NB4 (cell line): Measurements from ENCODE around the gene PSTPIP2.
"Not testable (repeated sequence)": the region's sequence is repeated elsewhere in the genome, so short reads cannot be mapped to it uniquely, and the experiment has no call there.

Experiments
- DNase-seq: peaks from one replicate; pipeline ENCODE4 v3.0.0; 2010; ENCODE audit warnings: low read depth
- H3K4me3 ChIP-seq: one replicate; pipeline ENCODE4 v1.5.1; 2011; ENCODE audit warnings: mild to moderate bottlenecking, low read depth, low read length, moderate library complexity
- CTCF ChIP-seq: IDR thresholded peaks from one replicate; pipeline ENCODE4 v1.5.1; 2012; ENCODE audit warnings: low read depth, low read length
- MYC ChIP-seq: IDR thresholded peaks from 2 replicates; pipeline ENCODE4 v1.6.1; 2011; ENCODE audit warnings: low read depth, low read length
- POLR2A ChIP-seq: IDR thresholded peaks from 2 replicates; pipeline ENCODE4 v1.6.1; 2011; ENCODE audit warnings: mild to moderate bottlenecking; ENCODE audit not compliant: insufficient read length; ENCODE audit errors: extremely low read depth
- TF ChIP-seq, protein P1 (sequence below): IDR thresholded peaks from 2 replicates; pipeline ENCODE4 v1.6.1; 2011; ENCODE audit warnings: low read depth, low read length

The PSTPIP2 gene

GRCh38 chr18:45999536-45999935 is 72.5 kb downstream of the PSTPIP2 start:
- DNase-seq: no peak
- no peak for TF ChIP-seq POLR2A
- no peak for TF ChIP-seq CTCF
- TF ChIP-seq, protein P1, sequence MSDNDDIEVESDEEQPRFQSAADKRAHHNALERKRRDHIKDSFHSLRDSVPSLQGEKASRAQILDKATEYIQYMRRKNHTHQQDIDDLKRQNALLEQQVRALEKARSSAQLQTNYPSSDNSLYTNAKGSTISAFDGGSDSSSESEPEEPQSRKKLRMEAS: no peak
- no peak for TF ChIP-seq MYC
- H3K4me3 ChIP-seq: no peak overlapping the region

DNA sequence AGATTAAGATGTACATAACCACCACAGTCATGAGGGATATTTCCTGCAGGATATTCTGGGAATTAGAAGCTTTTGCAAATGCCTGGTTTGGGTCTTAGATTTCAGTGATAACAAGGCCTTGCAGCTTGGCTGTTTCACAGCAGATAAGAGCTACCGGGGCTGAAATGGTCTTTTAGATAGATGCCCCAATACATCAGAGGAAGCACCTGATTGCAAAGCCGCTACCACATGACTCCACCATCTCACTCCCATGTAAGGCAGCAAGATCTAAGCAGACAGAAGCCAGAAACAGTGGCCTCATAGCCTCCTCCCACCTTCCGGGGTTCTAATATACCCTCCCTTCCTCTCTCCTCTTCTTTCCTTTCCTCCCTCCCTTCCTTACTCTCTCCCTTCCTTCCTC is 73.8 kb downstream of the PSTPIP2 start:
- no peak for DNase-seq
- TF ChIP-seq CTCF: no peak
- TF ChIP-seq, protein P1: no peak
- no peak for TF ChIP-seq POLR2A
- no peak for TF ChIP-seq MYC
- no peak overlapping the region for H3K4me3 ChIP-seq

DNA sequence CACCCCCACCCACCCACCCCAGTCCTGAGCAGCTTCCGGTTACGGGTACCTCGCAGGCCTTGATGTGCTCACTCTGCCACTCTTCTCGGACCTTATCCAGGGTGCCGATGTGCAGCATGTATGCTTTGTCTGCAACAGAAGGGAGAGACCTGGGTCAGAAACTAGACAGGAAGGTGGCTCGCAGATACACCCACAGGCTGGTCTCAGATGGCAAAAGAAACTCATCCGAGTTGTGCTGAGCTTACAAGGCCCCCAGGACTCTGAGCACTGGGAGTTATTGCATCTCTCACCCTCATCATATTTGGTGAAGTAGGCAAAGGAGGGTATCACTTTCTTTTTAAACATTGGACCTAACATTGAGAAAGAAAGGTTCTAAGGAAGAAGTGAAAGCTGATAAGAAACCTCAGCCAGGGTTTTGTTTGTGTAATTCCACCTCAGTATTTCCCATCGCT is 74.3 kb downstream of the PSTPIP2 start:
- DNase-seq: no peak
- TF ChIP-seq POLR2A: no peak
- no peak for TF ChIP-seq CTCF
- no peak for TF ChIP-seq MYC
- TF ChIP-seq, protein P1: no peak
- H3K4me3 ChIP-seq: no peak overlapping the region

- TF ChIP-seq POLR2A: no peak
- no peak overlapping the region for H3K4me3 ChIP-seq
- DNase-seq: no peak
Observed at GRCh38 chr18:45995461-45995860, 76.6 kb downstream of the PSTPIP2 start.

DNA sequence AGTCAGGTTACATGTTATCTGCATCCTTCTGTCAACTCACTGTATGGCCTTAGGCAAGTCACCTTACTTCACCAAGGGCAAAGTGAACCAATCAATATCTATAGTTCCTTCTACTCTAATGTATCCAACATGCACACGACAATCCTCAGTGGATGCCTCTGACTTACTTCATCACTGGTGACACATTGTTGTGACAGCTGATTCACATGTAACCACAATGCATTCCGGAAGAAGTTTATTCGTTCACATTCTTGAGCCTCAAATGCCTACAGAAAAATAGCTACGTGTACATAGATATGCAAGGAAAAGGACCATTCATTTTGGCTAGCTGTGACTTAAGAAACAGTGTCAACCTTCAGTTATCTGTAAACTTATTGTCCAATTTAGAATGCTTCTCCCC is 78.6 kb downstream of the PSTPIP2 start:
- no peak for TF ChIP-seq MYC
- no peak for TF ChIP-seq CTCF
- TF ChIP-seq POLR2A: no peak
- TF ChIP-seq, protein P1: no peak
- H3K4me3 ChIP-seq: no peak overlapping the region
- peak; percentile 13 for DNase-seq

DNA sequence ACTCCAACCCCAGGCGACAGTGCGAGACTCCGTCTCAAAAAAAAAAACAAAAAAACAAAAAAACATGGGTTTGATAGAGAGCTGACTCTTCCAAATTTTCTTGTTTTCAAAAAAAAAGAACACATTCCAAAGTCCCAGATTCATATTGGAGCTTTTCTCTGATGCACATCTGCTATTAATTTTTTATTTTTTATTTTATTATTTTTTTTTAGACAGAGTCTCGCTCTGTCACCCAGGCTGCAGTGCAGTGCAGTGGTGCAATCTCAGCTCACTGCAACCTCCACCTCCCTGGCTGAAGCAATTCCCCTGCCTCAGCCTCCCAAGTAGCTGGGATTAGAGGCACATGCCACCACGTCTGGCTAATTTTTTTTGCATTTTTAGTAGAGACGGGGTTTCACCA is 79.5 kb downstream of the PSTPIP2 start:
- not testable (repeated sequence) for DNase-seq, H3K4me3 ChIP-seq

DNA sequence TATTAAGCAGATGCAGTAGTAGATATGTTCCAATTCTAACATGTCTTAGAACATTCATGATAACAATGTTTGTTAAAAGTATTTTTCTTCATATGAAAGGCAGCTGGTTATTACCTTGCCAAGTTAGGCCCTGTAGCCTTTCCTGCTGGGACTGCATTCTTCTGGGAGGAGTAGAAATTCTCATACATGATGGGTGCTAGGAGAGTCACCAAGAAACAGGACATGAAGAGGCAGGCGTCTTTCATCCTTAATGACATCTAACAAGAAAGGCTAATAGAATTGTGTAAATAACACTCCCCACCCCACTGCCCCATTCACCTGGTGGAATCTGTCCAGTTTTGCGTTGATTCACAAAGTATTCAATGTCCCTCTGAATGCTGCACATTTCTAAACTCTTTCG is 80.3 kb downstream of the PSTPIP2 start:
- TF ChIP-seq CTCF (no peak), MYC (no peak), POLR2A (no peak)
- TF ChIP-seq, protein P1: no peak
- H3K4me3 ChIP-seq: no peak overlapping the region
- no peak for DNase-seq
